HL-60/S4 treated with retinoic acid at 250 ng/mL for 4 days and 3 days (cell line): ENCODE data around the gene ZNF8.
"Not testable (repeated sequence)": the region's sequence is repeated elsewhere in the genome, so short reads cannot be mapped to it uniquely, and the experiment has no call there.

Source experiments
- in situ Hi-C: fragments of 300-500 bp; cut with MboI; formaldehyde crosslinking; loops from 2 replicates; pipeline ENCODE4 v1.7.0; 2022; ENCODE audit warnings: low sequenced_read_pairs

ZNF8 gene

DNA sequence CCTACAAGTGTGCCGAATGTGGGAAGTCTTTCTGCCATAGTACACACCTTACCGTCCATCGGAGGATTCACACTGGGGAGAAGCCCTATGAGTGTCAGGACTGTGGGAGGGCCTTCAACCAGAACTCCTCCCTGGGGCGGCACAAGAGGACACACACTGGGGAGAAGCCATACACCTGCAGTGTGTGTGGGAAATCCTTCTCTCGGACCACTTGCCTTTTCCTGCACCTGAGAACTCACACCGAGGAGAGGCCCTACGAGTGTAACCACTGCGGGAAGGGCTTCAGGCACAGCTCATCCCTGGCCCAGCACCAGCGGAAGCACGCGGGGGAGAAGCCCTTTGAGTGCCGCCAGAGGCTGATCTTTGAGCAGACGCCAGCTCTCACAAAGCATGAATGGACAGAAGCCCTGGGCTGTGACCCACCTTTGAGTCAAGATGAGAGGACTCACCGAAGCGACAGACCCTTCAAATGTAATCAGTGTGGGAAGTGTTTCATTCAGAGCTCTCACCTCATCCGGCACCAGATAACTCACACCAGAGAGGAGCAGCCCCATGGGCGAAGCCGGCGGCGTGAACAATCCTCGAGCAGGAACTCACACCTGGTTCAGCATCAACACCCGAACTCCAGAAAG, 16.1 kb downstream of the ZNF8 start:
- in situ Hi-C loops: no loop called here

DNA sequence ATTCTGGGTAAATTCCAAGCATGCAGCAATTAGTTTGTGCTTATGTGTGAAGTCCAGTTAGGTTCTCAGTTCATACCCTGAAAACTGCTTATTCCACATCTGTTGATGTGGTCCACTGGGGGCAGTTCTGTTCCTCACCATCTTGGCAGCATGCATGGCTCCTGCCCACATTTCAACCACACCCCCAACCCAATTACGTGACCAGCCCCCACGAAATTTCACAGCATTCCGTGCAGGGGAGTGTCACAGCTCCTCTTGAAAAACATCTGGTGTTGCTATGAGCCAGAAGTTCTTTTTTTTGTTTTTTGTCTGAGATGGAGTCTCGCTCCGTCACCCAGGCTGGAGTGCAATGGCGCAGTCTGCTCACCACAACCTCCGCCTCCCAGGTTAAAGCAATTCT, 17.3 kb downstream of the ZNF8 start:
- in situ Hi-C loops: no loop called here

DNA sequence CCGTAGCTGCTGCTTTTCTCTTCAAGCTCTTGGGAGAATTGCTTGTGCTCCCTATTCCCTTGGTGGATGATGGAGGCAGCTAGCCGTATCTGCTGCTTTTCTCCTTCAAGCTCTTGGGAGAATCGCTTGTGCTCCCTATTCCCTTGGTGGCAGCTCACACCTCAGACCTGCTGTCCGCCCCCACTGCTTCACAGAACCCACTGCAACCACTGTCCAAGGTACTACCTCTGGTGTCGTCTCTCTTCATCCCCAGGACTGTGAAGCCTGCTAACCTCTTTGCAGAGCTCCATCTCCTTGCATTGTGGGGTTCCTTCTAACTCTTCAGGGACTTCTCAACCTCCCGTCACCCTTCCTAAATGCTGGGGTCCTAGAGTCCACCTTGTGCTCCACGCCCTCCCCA, 21.9 kb downstream of the ZNF8 start:
- in situ Hi-C loops: no loop called here

DNA sequence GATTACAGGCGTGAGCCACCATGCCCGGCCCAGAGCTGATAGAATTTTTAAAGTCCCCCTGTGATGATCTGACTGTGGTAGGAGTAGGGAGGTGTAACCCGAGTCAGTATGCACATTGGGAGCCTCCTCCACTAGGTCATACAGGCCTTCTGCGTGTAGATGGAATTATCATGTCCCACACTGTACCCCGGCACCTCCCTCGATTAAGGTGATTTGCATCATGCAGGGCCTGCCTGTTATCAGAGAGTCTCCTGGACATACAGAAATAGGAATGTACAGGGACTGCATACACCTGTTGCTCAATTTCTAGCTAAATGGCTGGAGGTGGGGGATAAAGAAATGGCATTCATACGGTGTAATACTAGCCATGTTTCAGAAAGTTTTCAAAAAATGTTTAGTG, 25.5 kb downstream of the ZNF8 start:
- in situ Hi-C loops: no loop called here

DNA sequence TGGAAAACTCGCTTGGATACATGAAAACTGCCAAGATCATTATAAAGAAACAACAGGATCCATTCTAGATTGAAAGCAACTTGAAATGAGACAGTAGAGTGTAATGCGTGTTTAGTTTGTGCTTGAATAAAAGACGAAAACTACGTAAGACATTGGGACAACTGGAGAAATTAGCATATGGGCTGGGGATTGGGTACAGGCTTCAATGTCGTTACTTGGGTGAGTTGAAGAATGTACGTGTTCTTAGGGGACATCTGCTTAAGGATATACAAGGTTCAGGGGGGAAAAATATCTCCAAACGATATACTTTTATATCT, 26.0 kb downstream of the ZNF8 start:
- in situ Hi-C loops: no loop called here

DNA sequence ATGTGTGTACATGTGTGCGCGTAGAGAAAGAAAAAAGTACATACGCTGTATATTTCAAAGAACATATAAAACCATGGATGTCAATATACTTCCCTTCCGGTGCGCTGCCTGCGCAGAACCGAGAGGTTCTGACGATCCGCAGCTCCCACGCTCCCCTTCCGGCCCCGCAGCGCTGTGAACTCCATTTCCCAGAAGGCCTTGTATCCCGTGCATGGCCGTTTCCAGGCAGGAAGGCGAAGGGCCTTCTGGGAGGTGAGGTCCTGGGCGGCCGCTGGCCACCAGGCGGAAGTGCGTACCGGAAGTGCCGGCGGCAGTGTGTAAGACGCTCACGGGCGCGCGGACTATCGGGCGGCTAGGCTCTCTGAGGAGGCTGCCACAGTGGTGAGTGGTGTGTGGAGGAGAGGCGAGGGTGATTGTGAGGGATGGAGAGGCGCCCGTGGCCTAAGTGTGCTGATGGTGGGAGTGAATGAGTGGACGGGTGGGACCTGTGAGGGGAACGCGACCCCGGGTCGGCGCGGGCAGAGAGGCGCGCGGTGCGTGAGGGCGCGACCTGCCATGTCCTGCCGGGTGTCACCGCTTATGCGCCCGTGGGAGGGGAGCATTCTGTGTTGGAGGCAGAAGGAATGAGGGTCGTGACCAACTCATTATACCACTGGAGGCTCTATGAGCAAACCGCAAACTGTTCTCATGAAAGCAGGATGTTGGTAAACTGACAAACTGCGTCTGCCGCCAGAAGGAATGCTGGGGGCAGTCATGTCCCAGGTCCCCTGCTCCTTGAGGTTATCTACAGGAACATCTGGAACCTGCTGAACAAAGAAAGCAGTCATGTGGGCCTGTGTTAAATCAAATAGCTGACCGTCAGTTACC, 26.5 kb downstream of the ZNF8 start, which contains the start of gene ERVK3-1:
TSS of gene ERVK3-1 (plus strand) at position 313 of the 867 bp plus-strand sequence. CDS start 6,792 bp downstream, outside the sequence.
- in situ Hi-C loops: no loop called here

DNA sequence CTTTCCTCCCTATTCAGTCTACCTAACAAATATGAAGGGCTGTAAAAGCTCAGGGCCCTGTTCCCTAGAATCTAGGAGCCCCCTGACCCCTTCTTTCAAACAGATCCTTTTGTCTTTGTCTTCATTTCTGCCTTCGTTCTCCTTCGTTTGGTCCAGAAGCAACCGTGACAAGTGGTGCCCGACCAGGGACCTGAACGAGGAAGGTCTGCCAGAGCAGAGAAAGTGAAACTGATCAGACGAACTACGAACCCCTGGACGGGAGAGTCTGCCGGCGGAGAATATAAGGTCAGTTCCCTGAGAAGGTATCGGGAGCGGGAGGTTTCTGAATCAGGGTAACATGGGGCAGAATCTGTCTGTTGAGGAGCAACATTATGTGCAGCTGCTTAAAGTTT, 27.2 kb downstream of the ZNF8 start:
- in situ Hi-C loops: no loop called here

DNA sequence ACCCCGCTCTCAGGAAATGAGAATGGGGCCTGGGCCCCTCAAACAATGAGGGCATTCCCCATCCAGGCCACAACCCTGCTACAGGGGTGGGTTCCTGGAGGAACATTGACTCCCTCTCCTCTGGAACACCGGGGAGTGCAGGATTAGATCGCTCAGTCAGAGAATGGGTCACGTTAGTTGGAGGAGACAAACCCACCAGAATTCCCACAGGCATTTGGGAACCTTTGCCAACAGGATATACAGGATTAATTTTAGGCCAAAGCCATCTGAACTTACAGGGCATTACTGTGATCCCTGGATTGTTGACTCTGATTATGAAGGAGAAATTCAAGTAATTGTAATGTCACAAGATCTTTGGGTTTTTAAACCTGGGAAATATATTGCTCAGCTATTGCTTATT, 29.0 kb downstream of the ZNF8 start:
- in situ Hi-C loops: no loop called here

DNA sequence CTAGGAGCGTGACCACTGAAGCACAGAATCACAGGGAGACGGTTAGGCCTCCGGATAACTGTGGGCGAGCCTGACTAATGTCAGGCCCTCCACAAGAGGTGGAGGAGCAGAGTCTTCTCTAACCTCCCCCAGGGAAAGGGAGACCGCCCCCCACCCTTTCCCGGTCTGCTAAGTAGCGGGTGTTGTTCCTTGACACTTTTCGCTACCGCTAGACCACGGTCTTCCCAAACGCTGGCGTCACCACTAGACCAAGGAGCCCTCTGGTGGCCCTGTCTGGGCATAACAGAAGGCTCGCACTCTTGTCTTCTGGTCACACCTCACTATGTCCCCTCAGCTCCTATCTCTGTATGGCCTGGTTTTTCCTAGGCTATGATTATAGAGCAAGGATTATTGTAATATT, 31.9 kb downstream of the ZNF8 start:
- in situ Hi-C loops: not testable (repeated sequence)

DNA sequence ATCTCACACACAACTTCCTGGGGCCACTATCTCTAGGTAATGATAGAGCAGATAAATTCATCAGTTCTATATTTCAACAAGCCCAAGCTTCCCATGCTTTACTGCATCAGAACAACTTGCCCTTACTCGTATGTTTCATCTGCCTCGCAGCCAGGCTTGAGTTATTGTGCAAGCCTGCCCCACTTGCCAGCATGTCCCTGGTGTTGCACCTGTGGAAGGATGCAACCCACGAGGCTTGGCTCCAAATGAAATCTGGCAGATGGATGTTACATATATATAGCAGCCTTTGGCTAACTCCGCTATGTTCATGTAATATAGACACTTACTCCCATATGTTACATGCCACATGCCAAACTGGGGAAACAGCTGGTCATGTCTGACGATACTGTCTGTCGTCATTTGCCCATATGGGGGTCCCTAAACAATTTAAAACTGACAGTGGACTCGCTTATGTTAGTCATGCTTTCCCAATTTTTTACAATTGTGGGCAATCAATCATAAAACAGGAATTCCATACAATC, 32.6 kb downstream of the ZNF8 start:
- in situ Hi-C loops: no loop called here

DNA sequence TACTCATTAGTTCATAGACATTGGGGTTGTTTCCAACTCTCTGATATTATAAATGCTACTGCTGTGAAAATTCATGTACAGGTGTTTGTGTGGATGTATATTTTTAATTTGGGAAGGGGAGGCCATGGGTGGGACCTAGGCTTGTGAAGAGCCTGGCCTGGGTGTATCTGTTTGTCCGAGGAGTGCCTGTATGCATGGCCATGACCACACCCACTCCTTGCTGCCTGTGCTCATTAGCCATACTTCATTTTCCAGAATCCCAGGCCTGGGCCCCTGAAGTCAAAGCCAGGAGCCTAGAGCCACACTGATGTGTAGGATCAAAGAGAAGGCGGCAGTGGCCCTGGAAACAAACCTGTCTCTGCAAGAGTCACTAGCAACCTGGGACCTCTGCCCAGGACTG, 36.8 kb downstream of the ZNF8 start:
- in situ Hi-C loops: no loop called here

DNA sequence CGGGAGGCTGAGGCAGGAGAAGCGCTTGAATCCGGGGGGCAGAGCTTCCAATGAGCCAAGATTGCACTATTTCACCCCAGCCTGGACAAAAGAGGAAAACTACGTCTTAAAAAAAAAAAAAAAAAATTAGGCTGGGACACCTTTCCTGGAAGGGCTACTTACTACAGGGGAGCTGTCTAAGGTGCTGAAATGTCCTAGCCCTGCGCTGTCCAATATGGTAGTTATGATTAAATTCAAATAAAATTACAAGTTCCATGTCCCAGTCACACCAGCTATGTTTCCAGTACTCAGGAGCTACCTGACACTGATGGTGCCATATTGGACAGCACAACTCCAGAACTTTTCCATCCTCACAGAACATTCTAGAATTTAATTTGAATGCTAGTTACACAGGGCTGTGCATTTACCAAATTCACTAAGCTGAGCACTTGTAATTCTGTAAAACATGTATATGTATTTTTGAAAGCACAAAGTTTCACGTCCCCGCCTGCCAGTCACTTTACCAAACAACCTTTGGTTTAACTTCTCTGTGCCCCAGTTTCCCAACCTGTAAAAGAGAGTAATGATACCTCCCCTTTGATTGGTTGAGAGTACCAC, 38.8 kb downstream of the ZNF8 start:
- in situ Hi-C loops: no loop called here

DNA sequence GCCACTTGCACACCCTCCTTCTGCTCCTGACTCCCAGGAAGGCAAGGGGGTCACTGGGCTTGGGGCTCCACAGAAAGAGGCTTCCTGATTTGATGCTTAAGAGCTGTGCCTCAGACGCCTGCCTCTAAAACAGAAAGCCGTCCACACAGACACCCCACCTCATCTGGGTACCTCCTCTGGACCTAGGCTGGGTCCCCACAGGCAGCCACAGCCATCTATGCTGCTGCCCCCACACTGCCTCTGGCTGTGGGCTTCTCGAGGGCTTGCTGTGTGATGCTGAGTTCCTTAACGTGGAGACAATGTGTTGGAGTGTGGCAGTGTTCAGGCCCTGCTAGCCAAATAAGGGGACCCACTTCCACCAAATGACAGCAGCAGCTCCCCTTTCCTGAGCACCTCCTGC, 39.5 kb downstream of the ZNF8 start:
- in situ Hi-C loops: no loop called here

DNA sequence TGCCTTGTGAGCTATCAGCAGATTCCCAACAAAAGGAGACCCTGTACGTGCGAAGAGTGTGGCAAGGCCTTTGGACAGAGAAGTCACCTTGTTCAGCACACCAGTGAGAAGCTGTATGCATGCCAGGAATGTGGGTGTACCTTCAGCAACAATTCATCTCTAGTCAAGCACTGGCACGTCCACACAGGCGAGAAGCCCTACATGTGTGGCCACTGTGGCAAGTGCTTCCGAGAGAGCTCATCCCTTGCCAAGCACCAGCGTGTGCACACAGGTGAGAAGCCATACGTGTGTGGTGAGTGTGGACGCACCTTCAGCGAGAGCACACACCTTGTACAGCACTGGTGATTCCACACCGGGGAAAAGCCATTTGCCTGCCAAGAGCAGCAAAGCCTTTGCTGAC, 40.5 kb downstream of the ZNF8 start:
- in situ Hi-C loops: no loop called here

DNA sequence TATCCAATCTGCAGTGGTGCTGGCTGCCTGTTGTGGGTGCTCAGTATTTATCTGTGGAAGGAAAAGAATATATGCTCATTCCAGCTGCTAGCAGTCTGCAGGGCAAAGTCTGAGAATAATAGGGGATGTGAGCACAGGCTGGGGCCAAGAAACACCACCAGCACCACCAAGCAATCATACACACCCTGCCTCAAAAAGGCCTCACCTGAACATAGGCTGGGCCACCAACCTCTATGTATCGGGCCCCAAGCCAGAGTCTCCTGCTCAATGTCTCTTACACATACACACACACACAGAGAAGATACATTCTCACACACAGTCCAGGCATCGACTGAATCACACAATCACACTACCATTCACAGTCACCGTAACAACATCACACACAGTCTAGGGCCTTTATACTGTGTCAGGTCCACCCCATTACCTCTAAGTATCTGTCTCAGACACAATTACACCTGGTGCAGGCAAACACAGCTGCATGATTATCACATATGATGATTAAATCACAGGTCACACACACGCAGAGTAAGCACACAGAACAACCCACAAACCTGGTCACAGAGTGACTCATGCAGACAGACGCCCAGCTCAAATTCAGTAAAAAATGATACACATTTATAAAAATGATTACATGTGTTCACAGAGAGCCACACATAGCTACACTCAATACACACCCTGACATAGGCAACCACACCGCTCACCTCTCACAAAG, 46.7 kb downstream of the ZNF8 start:
- in situ Hi-C loops: no loop called here

DNA sequence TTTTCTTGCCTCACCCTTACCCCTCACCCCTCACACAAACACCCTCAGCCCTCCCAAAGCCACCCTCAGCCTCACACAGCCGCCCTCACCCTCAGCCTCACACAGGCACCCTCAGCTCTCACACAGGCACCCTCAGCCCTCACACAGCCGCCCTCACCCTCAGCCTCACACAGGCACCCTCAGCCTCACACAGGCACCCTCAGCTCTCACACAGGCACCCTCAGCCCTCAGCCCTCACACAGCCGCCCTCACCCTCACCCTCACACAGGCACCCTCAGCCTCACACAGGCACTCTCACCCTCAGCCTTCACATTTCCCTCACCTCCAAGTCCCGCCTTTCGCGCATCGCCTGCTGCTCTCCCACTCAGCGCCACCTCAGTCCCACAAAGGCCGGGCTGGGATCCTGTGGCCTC, 47.8 kb downstream of the ZNF8 start:
- in situ Hi-C loops: no loop called here

DNA sequence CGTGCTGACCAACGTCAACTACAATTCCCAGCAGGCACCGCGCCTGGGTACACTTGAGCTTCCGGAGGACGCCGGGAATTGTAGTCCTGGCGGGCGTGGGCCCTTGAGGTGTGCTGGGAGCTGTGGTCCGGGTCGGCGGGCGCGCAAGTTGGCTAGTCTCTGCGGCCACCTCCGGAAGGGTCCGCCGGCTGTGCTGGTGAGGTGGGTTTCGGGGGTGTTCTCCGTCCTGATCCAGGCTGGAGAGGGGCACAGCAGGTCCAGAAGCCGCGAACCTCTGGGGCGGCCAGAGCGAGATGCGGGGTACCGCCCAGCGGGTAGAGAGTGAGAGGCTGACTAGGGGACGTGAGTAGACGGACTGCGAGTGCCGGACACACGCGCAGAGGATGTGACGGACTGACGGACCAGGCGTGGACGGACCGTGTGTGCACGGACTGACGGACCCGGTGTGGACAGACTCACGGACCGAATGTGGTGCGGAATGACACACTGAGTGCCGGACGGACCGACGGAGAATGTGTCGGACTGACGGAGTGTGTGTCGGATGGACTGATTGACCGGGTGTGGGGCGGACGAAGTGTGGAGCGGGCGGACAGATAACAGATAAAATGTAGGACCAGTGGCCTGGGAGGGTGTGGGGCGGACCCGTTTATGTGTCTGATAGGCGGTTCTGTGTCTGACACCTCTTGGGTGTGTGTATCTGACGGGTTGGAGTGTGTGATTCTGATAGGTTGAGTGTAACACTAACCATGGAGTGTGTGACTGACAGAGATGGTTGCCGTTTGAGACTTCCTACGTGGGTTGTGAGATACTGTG, 48.4 kb downstream of the ZNF8 start, which contains the start of gene ZSCAN22:
TSS of gene ZSCAN22 (plus strand) at position 81 of the 813 bp plus-strand sequence. CDS start 7,809 bp downstream, outside the sequence.
- in situ Hi-C loops: no loop called here

DNA sequence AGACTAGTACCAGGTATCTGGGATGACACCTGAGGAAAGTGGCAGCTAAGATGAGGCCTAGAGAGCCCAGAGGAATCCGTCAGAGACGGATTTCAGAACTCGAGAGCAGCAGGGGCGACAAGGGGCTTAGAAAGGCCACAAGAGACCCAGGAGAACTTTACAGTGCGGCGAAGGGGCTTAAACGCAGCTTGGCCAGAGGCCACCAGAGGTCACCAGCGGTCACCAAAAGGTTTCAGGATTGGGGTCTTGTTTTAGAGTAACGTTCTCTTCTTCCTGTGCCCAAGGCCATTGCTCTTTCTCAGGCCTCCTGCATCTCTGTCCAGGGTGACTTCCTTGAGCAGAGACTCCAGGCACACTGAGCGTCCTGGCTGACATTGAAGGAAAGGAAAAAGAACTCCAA, 50.2 kb downstream of the ZNF8 start:
- in situ Hi-C loops: no loop called here

DNA sequence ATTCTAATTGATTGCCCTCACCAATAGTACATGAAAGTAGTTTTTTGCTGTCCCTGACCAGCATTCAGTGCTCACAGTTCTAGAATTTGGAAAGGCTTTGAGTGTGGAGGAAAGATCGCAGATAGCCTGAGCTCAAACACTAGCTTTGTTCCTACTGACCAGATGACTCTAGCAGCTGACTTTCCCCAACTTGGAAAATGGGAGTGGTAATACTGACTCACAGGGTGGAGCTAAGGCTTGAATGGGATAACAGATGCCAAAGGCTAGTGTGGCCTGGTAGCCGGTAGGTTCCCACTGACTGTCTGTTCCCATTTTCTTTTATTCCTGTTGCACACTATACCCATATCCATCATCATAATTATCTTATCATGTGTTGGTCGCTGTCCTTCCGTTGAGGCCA, 51.7 kb downstream of the ZNF8 start:
- in situ Hi-C loops: no loop called here

DNA sequence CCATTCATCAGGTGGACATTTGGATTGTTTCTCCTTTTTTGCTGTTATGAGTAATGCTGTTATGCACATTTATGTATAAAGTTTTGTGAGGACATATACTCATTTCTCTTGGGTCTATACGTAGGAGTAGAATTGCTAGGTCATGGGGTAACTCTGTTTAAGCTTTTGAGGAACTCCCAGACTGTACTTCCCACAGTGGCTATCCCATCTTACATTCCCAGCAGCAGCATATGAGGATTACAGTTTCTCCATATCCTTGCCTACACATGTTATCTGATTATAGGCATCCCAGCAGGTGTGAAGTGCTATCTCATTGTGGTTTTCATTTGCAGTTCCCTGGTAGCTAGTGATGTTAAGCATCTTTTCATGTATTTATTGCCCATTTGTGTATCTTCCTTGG, 53.9 kb downstream of the ZNF8 start:
- in situ Hi-C loops: no loop called here
